Activated CD4-positive, alpha-beta memory T cell treated with anti-CD3 and anti-CD28 coated beads, Interleukin-2, amount 10 ng/mL, durations not matched to agents 7 days and 5 days (primary cell): ENCODE results near the gene CD40. TPM values are rescaled to one million over a fixed set of nuclear protein-coding genes. Genes with fewer than 3 reads are reported as not detected.

Source experiments
- CTCF ChIA-PET: fragments of 350-600 bp; sonication (Branson Sonifier 250); formaldehyde crosslinking; loops from one replicate; lab custom pipeline; 2021; ENCODE audit warnings: antibody characterized with exemption, inconsistent platforms; lab: Charles Lee
- POLR2A ChIA-PET: fragments of 350-600 bp; sonication (Branson Sonifier 250); formaldehyde crosslinking; loops from one replicate; lab custom pipeline; 2021; ENCODE audit warnings: antibody characterized with exemption; lab: Charles Lee
- DNase-seq: peaks from one replicate; pipeline ENCODE4 v3.0.0-alpha.2; 2020
- H3K27ac Mint-ChIP-seq: one replicate; pipeline ENCODE4 v1.8.0; 2021; ENCODE audit warnings: mild to moderate bottlenecking, mixed read lengths
- H3K27me3 Mint-ChIP-seq: one replicate; pipeline ENCODE4 v1.8.0; 2021; ENCODE audit warnings: mixed read lengths
- H3K36me3 Mint-ChIP-seq: one replicate; pipeline ENCODE4 v1.8.0; 2021; ENCODE audit warnings: low read depth, mixed read lengths
- H3K4me1 Mint-ChIP-seq: one replicate; pipeline ENCODE4 v1.8.0; 2021; ENCODE audit warnings: mixed read lengths
- H3K4me3 Mint-ChIP-seq: one replicate; pipeline ENCODE4 v1.8.0; 2021; ENCODE audit warnings: mild to moderate bottlenecking, mixed read lengths
- H3K9me3 Mint-ChIP-seq: one replicate; pipeline ENCODE4 v1.8.0; 2021; ENCODE audit warnings: mixed read lengths
- total RNA-seq, 2 experiments: library from RNA; stranded (reverse); gene quantifications; one replicate each; pipeline ENCODE4 v1.2.3, GENCODE V29; 2021

Gene CD40
- total RNA-seq, 2 experiments from 2014 or later, result 0.88 to 0.93 TPM

- no peak overlapping the region for H3K27ac Mint-ChIP-seq
- H3K27me3 Mint-ChIP-seq, result peaks cover 10% of the 10 kb centered on the region
- no peak for DNase-seq
- no peaks in the 10 kb centered on the region for H3K4me1 Mint-ChIP-seq
- ChIA-PET CTCF (no interaction called here), POLR2A (no interaction called here)
- no peaks in the 10 kb centered on the region for H3K36me3 Mint-ChIP-seq
- H3K4me3 Mint-ChIP-seq, result no peak overlapping the region
- H3K9me3 Mint-ChIP-seq, result no peaks in the 10 kb centered on the region
These were observed 43.8 kb downstream of the CD40 start for GRCh38 chr20:46161921-46162320.

DNA sequence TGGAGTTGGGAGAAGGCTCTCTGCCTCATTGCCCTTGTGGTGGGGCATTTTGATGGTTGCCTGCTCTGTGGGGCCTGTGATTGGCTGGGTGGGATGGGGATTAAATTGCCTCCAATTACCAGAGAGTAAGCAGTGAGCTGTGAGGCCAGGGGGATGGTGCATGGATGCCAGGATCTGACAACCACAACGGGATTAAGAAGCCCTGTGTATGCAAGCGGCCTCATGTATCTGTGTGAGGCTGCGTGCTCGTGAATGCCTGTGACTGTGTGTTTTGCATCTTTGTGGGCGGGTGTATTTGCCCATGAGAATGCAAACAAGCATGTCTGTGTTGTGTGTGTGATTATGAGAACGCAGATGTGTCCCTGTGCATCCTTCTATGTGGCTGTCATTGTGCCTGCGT is 46.1 kb downstream of the CD40 start:
- H3K27ac Mint-ChIP-seq, result no peak overlapping the region
- H3K4me1 Mint-ChIP-seq, result no peaks in the 10 kb centered on the region
- peaks cover 18% of the 10 kb centered on the region for H3K27me3 Mint-ChIP-seq
- no peaks in the 10 kb centered on the region for H3K9me3 Mint-ChIP-seq
- ChIA-PET POLR2A (no interaction called here), CTCF (no interaction called here)
- no peak for DNase-seq
- H3K4me3 Mint-ChIP-seq, result no peak overlapping the region
- no peaks in the 10 kb centered on the region for H3K36me3 Mint-ChIP-seq

- Mint-ChIP-seq H3K9me3 (no peaks in the 10 kb centered on the region), H3K27ac (no peak overlapping the region), H3K4me3 (no peak overlapping the region), H3K27me3 (peaks cover 28% of the 10 kb centered on the region), H3K36me3 (no peaks in the 10 kb centered on the region), H3K4me1 (no peaks in the 10 kb centered on the region)
- DNase-seq, result no peak
- POLR2A ChIA-PET, result no interaction called here
- CTCF ChIA-PET, result interaction anchor here (0.9 kb wide), 1 partner anchor 15 kb away, joined by 3 read pairs; no protein-coding TSS in a partner anchor
These were observed 49.0 kb downstream of the CD40 start for GRCh38 chr20:46167080-46167479.

- Mint-ChIP-seq H3K36me3 (no peaks in the 10 kb centered on the region), H3K27me3 (peaks cover 40% of the 10 kb centered on the region), H3K4me1 (no peaks in the 10 kb centered on the region), H3K27ac (no peak overlapping the region), H3K9me3 (no peaks in the 10 kb centered on the region), H3K4me3 (no peak overlapping the region)
- no peak for DNase-seq
- ChIA-PET POLR2A (no interaction called here), CTCF (no interaction called here)
These were observed 50.3 kb downstream of the CD40 start for GRCh38 chr20:46168438-46168837.

- Mint-ChIP-seq H3K4me1 (no peaks in the 10 kb centered on the region), H3K27ac (no peak overlapping the region), H3K27me3 (peaks cover 43% of the 10 kb centered on the region), H3K36me3 (no peaks in the 10 kb centered on the region), H3K4me3 (no peak overlapping the region), H3K9me3 (no peaks in the 10 kb centered on the region)
- no peak for DNase-seq
- CTCF ChIA-PET, result no interaction called here
- POLR2A ChIA-PET, result no interaction called here
These were observed 51.4 kb downstream of the CD40 start for GRCh38 chr20:46169245-46170171.

DNA sequence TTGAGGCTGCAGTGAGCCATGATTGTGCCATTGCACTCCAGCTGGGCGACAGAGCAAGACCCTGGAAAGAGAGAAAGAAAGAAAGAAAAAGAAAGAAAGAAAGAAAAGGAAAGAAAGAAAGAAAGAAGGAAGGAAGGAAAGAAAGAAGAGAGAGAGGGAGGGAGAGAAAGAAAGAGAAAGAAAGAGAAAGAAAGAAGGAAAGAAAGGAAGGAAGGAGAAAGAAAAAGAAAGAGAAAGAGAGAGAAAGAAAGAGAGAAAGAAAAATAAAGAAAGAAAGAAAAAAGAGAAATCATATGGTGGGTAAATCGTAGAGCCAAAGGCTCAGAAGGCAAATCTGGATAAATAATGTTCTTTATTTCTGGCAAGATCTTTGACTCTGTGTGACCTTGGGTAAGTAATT is 53.4 kb downstream of the CD40 start:
- H3K4me1 Mint-ChIP-seq, result no peaks in the 10 kb centered on the region
- H3K36me3 Mint-ChIP-seq, result no peaks in the 10 kb centered on the region
- no peak for DNase-seq
- H3K9me3 Mint-ChIP-seq, result no peaks in the 10 kb centered on the region
- ChIA-PET CTCF (interaction anchor here (1.5 to 1.8 kb wide), 2 partner anchors 39 to 148 kb away, joined by 3 to 6 read pairs; no protein-coding TSS in a partner anchor), POLR2A (no interaction called here)
- H3K27me3 Mint-ChIP-seq, result peaks cover 52% of the 10 kb centered on the region
- H3K27ac Mint-ChIP-seq, result no peak overlapping the region
- H3K4me3 Mint-ChIP-seq, result no peak overlapping the region

- H3K36me3 Mint-ChIP-seq, result no peaks in the 10 kb centered on the region
- CTCF ChIA-PET, result interaction anchor here (1.0 to 1.8 kb wide), 2 partner anchors 9 to 39 kb away, joined by 3 to 6 read pairs; no protein-coding TSS in a partner anchor
- no peak overlapping the region for H3K27ac Mint-ChIP-seq
- peaks cover 52% of the 10 kb centered on the region for H3K27me3 Mint-ChIP-seq
- H3K9me3 Mint-ChIP-seq, result no peaks in the 10 kb centered on the region
- DNase-seq, result no peak
- POLR2A ChIA-PET, result no interaction called here
- no peak overlapping the region for H3K4me3 Mint-ChIP-seq
- H3K4me1 Mint-ChIP-seq, result no peaks in the 10 kb centered on the region
These were observed 53.8 kb downstream of the CD40 start for GRCh38 chr20:46171909-46172308.

GRCh38 chr20:46172455-46172854 is 54.3 kb downstream of the CD40 start:
- no peak for DNase-seq
- Mint-ChIP-seq H3K27me3 (peaks cover 52% of the 10 kb centered on the region), H3K4me1 (no peaks in the 10 kb centered on the region), H3K27ac (no peak overlapping the region), H3K4me3 (no peak overlapping the region), H3K36me3 (no peaks in the 10 kb centered on the region), H3K9me3 (no peaks in the 10 kb centered on the region)
- ChIA-PET CTCF (interaction anchor here (0.9 to 3.2 kb wide), 4 partner anchors 8 to 158 kb away, joined by 3 to 12 read pairs (median 4); no protein-coding TSS in a partner anchor), POLR2A (no interaction called here)

DNA sequence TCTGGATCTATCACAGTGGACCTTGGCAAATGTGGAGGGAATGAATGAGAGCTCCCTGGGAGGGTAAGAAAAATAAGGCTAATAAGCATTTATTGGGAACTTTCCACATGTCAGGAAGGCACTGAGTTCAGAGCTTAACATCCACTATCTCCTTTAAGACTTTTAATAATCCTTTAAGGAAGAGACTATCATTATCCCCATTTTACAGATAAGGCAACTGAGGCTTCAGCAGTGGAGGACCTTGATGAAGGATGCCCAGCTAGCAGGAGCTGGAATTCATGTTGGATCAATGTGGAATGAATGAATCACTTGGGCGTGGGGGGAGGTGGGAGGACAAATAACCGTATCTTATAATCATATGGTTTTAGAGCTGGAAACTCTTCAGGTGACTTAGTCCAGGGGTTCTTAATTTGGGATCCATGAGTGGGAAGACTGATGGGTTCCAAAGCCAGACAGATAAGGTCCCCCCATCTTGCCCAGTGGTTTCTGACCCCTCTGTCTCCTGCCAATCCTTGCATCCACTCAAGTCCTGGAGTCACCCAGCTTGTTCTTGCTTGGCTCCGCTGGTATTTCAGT is 54.9 kb downstream of the CD40 start:
- Mint-ChIP-seq H3K27ac (no peak overlapping the region), H3K4me3 (no peak overlapping the region), H3K36me3 (no peaks in the 10 kb centered on the region), H3K4me1 (no peaks in the 10 kb centered on the region), H3K27me3 (peaks cover 52% of the 10 kb centered on the region), H3K9me3 (no peaks in the 10 kb centered on the region)
- DNase-seq, result no peak
- ChIA-PET POLR2A (no interaction called here), CTCF (interaction anchor here (0.8 to 3.2 kb wide), 4 partner anchors 40 to 186 kb away, joined by 3 to 12 read pairs (median 4); no protein-coding TSS in a partner anchor)

DNA sequence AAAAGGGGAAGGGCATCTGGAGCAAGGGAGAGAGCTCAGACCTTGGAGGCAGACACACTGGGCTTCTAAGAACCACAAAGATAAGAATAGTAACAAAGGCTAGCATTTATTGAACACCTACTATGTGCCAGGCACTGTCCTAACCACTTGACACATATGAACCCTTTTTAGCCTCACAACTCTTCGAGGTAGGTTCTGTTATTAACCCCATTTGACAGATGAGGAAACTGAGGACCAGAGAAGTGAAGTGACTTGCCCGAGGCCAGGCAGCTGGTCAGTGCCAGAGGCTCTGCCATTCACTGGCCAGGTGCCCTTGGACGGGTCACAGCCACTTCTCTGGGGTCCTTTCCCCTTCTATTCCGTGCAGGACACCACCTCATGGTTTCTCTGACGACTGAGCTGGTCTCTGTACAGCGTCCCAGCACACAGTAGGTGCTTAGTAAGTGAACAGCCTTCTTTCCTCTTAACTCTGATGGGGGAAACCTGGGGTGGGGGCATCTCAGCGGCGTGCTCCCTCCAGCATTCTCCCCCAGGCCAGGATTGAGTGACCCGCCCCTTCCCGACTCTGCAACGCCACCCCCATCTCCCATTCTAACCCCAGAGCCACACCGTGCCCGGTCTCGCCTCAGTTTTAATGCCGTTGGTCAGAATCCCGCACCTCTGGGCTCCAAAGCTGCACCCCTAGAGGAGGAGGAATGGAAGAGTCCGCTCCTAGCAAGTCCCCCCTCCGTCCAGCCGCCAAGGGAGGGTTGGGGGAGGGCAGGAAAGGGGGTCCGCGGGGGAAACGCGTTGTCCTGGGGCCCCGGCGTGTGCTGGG is 55.7 kb downstream of the CD40 start:
- no peak for DNase-seq
- Mint-ChIP-seq H3K4me3 (no peak overlapping the region), H3K4me1 (no peaks in the 10 kb centered on the region), H3K9me3 (no peaks in the 10 kb centered on the region), H3K27ac (no peak overlapping the region), H3K36me3 (no peaks in the 10 kb centered on the region), H3K27me3 (peaks cover 46% of the 10 kb centered on the region)
- ChIA-PET POLR2A (no interaction called here), CTCF (interaction anchor here (0.6 to 3.2 kb wide), 4 partner anchors 48 to 187 kb away, joined by 3 to 12 read pairs (median 8); no protein-coding TSS in a partner anchor)

GRCh38 chr20:46174469-46175126 is 56.5 kb downstream of the CD40 start:
- POLR2A ChIA-PET, result interaction anchor here (1.3 kb wide), 1 partner anchor 87 kb away, joined by 3 read pairs; no protein-coding TSS in a partner anchor
- CTCF ChIA-PET, result interaction anchor here (0.6 to 3.2 kb wide), 5 partner anchors 41 to 174 kb away, joined by 3 to 12 read pairs (median 5); no protein-coding TSS in a partner anchor
- Mint-ChIP-seq H3K4me3 (no peak overlapping the region), H3K4me1 (no peaks in the 10 kb centered on the region), H3K27ac (no peak overlapping the region), H3K36me3 (no peaks in the 10 kb centered on the region), H3K9me3 (no peaks in the 10 kb centered on the region), H3K27me3 (peaks cover 44% of the 10 kb centered on the region)
- peak; percentile 70 for DNase-seq

- no peak for DNase-seq
- CTCF ChIA-PET, result interaction anchor here (0.9 to 3.2 kb wide), 5 partner anchors 40 to 188 kb away, joined by 3 to 12 read pairs (median 5); no protein-coding TSS in a partner anchor
- no peaks in the 10 kb centered on the region for H3K36me3 Mint-ChIP-seq
- peaks cover 43% of the 10 kb centered on the region for H3K27me3 Mint-ChIP-seq
- H3K4me1 Mint-ChIP-seq, result no peaks in the 10 kb centered on the region
- no peak overlapping the region for H3K4me3 Mint-ChIP-seq
- no peak overlapping the region for H3K27ac Mint-ChIP-seq
- POLR2A ChIA-PET, result interaction anchor here (1.3 kb wide), 1 partner anchor 88 kb away, joined by 3 read pairs; no protein-coding TSS in a partner anchor
- no peaks in the 10 kb centered on the region for H3K9me3 Mint-ChIP-seq
These were observed 57.0 kb downstream of the CD40 start for GRCh38 chr20:46175127-46175494.
